GM18867 (cell line): Measurements from ENCODE around the gene TENM4.

Experiments used
- ATAC-seq: cut with Tn5 transposase; IDR thresholded peaks from one replicate; pipeline ENCODE4 v1.9.1; 2021; ENCODE audit warnings: mild to moderate bottlenecking, moderate library complexity; ENCODE audit not compliant: unreplicated experiment

TENM4 gene

DNA sequence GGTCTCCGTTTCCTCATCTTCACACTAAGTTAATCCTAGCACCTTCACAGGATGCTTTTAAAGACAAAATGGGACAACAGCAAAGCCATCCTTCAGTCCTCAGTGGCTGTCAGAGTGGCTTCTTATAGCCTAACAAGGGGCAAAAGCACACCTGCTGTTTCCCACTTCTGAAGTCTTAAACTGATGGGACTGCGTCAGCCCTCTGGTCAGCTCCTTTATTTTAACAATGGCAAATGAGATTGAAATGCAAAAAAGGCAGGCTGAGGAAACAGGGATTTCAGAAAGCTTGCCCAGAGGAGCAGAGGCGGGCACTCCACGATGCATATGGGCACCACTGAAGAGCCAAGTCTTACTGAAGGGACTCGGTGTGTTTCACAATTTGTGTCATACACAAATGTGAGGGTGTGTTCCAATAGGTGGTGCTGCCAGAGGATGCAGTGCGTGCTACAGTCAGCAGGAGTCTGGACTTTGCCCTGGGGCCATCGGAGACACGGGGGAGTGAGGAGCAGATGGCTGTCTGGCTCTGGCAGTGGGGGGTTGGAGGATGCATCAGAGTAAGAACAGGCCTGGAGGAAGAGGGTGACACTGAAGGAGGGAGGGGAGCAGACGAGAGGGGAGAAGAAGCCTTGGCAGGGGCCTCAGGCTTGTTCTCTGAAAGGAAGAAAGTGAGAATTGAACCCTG lies 47.3 kb downstream of the TENM4 start:
- ATAC-seq = no peak

DNA sequence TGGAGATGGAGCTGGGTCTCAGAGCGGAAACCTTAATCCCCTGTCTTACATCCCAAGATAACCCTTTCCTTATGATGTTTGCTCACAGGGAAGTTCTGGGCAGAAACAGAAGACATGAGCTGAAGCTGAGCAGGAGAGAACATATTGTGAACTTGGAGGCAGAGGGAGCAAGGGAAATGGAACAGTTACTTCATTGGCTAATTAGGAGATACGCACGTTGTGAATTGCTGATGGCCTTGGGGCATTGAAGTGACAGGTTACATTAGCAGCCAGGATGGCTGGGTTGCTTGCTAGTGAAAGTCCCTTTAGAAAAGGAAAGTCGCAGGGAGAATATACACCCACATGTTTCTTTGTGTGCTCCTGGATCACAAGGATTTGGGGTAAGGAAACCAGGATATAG lies 48.7 kb downstream of the TENM4 start:
- ATAC-seq = no peak

DNA sequence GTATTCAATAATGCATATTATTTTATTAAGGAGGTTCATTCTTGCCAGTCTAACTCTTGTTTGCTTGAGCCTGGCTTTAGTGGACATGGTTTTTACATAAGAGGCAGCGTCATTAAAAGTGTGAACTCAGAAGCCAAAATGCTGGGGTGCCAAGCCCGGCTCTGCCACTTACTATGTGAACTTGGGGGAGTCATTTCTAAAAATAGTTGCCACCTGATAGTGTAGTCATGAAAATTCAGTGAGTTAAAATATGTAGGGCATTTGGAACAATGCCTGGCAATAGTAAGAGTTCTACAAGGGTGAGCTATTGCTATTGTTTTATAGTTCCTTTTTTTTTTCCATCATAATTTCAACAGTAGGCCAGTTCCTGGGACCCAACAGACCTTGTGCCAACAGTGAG lies 49.9 kb downstream of the TENM4 start:
- ATAC-seq = no peak

DNA sequence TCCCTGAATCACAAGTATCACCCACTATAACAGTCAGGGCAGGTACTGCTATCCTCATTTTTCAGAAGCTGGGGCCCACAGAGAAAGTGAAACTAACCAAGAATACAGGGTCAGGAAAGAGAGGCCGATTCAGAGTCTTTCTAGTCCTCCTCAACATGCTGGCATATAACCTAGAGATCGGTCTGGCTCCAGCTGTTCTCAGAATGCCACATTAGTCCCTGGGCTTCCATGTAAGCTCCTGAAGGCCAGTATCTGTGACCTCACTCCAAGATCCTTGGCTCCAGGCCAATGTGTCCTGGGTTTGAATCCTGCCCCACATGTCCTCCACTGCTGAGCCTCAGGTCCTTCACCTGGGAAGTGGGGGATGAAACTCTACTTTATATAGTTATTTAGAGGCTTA lies 50.4 kb downstream of the TENM4 start:
- no peak for ATAC-seq

DNA sequence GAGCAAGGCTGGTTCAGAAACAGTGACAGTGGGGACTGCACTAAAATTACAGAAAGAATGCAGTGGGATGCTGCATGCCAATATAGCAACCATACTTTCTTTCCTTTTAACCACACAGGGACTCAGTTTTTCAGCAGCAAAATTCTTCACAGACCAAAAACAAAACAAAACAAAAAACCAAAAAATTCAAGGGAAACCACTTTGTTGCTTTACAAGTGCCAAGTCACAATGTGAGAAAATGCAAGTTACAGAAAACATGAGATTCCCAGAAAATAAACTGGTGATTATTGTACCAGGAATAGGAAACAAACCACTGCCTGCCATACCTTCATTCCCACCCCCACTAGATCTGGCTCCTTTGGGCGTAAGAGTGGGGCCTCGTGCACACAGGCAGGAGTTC lies 52.6 kb downstream of the TENM4 start:
- ATAC-seq = no peak

DNA sequence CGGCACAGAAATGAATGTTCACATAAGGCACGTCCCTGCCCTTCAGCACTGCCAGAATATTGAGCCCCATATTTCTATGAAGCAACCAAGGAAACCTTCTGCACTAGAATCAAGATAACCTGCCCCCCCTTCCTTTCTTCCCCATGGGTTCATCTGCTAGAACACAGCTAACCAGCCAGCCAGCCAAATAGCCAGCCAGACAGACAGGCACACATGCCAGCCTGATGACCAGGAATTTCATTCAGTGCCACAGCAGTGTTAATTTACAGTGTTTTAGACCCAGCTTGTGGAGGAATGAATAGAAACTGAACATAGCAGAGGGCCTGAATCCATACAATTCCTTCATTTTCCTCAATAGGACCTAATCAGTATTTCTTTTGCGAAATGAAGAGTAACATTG lies 57.0 kb downstream of the TENM4 start:
- no peak for ATAC-seq

DNA sequence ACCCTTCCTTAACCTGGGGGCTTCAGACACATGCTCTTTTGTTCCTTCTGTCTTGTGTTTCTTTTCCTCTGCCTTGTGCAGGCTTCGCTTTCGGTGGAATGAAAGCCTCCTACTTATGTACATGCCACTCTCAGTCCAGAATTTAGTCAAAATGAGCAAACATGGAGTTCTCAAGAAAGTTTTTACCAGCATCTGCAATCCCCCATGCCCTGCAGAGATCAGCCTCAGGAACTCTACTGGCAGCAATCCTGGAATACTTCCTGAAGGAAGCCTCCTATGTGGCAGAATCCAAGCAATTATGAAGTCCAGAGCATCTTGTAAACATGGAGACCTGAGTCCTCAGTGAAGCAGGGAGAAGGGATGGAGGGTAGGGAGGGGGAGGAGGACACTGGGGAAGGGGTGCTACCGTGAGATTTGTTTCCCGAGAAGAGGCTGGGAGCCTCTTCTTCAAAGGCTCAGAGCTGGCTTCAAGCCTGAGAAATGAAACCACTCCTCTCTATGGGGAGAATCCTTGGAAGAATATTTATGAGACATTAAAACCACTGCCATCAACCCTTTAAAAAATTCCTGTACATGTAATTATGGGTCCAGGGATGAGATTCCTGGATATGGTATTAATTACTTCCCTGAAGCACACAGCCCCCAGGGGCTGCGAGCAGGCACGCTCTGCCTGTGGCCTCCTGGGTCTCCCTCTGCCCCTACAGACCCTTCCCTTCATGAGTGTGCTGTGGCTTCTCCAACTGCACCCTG lies 58.4 kb downstream of the TENM4 start:
- ATAC-seq = no peak

DNA sequence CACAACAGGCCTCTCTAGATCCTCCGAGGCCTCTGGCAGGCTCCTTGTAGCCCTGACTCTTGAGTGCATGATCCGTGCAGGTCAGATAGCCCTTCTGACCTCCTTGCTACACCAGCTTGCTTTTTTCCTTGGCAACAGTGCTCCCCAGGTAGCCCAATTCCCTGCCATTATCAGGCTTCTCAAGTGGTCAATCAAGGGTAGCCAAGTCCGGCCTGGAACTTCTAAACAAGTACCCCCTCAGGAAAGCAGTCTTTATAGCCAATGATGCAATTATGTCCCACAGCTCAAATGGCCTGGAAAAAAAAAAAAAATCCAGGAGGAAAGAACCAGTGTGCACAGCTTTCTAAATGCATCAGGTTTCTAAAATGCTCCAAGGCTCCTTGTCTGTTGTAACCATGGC lies 59.8 kb downstream of the TENM4 start:
- ATAC-seq = no peak

DNA sequence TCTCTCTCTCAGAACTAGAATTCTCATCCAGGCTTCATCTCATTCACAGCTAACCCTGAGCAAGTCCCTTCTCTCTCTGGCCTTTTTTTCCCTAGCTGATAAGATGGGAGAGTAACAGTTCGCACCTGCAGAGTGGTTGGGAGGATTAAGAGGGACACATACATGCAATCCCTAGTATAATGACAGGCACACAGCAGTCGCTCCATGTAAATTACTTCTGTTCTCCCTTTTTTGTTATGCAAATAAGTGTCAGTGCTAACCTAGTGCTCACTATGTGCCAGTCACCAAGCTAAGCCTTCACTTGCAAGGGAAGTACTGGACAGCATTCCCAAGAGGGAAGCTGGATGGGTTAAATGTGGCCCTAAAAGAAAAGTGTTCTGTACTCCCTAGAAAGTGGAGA lies 63.4 kb downstream of the TENM4 start:
- ATAC-seq = no peak

DNA sequence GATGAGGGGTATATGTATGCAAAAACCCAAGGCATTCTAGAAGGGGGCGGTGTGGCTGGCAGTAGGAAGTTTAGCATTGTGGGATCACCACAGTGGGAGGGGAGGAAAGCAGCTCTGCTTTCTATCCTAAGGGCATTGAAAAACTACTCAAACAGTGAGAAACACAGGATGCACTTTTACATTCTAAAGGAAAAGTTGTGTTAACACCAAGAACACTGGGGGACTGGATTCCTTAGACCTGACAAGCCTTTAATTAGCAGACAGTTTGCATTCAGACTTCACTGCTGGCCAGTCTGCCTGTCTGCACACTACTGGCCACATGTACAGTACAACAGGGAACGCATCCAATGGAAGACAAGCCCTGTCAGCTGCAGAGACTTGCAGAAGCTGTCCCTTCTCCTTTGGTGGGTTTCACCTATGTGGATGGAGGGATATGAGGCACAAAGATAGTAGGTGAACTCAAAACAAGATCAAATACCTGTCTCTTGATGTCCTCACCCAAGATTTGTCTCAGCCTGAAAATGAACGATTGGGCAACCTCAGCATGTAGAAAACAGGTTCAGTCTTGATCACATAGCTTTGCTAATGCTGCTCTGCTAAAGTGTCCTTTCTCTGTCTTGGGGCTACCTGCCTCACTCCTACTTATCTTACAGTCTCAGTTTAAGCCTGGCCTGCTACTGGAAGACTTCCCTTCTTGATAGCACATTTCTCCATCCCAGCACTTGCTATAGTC lies 64.8 kb downstream of the TENM4 start:
- ATAC-seq = no peak

DNA sequence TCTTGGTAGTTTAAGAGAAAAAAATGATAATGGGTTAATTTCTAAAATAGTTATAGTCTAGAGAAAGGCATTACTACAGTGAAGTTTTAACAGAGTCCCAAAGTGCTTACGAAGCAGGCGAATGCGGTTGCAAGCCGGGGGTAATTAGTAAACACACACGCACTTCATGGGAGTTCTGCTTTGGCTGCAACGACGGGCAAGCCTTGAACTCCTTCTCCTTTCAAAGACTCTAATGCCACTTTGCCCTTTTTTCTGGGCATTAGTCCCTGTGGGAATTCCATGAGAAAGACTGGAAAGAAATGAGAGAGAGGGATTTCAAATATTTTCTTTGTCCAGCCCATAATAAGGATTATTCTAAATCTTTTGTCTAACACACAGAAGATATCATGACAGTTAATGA lies 66.1 kb downstream of the TENM4 start:
- no peak for ATAC-seq

DNA sequence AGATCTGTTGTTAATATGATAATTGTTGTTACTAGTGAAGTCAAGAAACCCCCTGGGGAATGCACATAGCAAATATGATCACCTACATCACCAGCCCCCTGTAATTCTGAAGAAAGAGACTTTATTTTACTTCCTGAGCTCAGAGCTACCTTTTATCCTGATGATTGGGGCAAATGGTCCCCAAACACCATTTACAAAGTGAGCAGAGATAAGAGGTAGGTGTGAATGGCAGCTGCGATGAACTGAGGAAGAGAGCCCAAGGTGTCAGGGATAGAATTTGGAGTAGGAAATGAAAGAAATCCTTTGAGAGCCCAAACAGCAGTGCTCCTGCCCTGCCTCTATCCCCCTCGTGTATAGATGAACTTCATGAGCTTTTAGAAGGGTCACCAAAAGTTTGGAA lies 69.1 kb downstream of the TENM4 start:
- no peak for ATAC-seq

DNA sequence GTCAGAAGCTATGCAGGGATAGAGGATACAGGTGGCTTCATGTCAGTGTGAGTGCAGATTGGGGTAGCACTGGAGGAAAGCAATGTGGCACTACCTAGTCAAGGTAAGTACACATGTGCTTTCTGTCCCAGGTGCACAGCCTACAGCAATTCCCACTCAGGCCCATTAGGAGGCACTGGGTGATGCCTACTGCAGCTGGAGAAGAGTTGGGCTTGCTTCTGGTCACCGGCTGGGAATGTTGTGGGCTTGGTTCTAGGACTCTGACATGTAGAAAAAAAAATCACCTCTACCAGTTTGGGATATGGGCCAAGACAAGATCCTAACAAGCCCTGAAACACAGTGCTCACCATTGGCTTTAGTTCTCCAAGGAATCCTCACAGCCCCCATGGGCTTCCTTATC lies 69.7 kb downstream of the TENM4 start:
- ATAC-seq = no peak

DNA sequence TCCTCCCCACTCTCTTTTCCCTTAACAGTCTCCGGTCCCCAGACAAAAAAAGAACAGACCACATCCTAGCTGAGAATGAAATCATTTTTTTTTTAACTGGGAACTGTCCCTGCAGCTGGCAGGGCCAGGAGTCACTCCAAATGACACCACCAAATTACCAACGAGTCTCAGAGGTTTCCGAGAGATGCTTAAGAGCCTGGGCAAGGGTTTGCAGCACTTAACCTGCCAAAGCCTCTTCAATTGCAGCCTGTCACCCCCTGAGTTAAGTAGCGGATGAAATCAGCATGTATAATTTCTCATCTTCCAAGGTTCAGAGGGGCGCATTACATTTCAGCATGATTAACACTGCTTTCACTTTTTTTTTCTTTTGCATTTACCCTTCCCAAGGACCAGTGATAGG lies 71.8 kb downstream of the TENM4 start:
- no peak for ATAC-seq

DNA sequence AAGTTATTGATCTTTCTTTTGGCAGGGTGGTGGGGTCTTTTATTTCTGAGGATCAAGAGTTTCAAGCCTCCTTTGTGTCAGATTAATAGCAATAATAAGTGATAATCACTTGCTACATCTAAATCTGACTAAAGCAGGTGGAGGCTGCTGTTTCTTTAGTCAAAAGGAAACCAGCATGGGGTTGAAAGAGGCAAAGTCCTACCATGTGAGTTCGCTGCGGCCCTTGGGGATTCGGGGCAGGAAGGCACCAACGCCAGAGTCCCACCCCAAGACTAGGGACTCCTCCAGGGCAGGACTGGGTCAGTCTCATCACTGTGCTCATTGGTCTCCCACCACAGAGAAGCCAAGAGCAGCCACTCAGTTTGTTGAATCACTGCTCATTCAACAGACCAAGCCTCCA lies 73.0 kb downstream of the TENM4 start:
- no peak for ATAC-seq

DNA sequence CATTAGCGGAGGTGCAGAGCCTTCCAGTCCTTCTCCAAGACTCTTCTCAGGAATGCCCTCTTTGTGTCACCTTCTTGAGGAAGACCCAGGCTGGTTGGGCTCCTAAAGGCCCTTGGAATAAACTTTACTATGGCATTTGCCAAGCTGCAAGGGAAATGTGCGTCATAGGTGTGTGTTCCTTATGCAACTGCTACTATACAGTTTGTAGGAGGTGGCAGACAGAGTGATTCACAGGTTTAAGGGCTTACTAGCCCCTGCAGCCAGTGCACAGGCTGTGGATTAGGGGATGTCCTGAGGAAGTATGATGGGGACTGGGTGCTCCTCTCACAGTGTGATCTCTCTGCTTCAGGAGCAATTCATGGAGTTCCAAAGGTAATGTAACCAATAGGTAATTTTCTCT lies 74.6 kb downstream of the TENM4 start:
- no peak for ATAC-seq

DNA sequence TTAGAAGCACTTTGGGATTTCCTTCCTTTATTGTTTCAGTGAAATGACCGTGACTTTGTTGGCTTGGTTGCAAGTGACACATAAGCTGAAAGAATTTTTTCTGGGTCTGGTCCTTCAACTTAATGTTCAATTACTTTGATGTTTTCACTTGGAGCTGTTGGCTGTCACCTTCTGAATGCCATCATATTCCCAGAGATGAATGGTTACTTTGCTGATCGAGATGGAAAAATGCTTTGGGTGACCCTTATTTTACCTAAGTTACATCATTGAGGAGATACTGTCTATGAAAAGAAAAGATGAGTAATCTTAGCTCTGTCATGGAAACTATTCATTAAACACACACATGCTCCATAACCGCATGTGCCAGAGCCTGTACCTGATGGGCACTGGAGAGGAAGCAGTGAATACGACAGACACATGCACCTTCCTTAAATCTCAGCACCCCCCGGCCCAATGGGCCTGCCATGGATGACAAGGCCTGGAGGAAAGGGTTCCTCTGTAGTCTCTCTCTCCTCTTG lies 76.9 kb downstream of the TENM4 start:
- ATAC-seq = no peak

DNA sequence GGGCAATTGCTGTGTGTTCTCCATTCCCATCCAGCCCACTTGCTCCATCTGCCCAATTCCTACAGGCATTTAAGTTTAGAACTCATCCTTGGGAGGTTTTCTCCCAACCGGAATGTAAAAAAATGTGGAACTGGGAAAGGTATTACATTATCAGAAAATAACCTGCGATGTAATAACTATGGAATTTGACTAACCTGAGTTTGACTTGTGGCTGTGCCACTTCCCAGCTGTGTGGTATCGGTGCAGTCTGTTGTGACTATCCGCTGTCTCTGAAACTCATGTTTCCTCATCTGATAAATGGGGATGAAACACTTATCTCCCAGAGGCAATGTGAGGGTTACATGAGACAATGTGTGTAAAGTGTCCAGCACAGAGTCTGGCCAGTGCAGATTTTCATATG lies 77.6 kb downstream of the TENM4 start:
- no peak for ATAC-seq

DNA sequence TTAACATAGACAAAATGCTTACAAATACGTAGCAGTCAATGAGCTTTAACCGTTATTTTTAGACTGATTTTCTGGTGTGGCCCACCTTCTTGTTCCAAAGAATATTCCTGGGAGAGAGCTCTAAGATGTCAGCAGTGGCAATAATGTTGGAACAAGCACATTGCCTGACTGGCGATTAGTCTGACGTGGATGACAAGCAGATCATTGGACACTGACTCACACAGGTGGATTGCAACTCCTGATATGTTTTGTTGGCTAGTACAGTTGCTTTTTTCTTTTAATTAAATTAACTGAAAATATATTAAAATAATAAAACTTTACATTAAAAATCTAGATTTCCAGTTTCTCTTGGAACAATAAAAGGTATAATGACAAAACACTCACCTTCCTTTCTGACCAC lies 78.0 kb downstream of the TENM4 start:
- no peak for ATAC-seq

DNA sequence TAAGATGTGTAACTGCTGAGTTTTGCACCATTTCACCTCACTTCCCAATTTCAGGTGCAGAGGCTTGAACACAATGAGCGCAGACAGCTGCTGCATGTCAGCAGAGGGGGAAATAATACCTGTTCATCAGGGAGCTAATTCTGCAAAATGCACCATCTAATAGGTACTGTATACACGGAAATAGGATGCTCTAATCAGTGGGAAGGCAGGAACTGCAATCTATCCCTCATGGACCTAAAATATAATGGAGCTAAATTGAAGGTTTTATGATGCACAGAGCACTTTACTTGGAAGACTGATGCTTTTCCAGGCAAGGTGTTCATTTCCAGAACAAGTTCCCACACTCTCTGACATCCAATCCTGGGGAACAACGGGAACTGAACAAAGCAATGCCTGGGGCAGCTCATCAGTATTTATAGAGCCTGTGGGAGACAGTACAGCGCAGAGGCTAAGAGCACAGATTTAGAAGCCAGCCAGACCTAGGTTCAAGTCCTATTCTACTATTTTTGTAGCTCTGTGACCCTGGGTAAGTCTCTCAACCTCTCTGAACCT lies 78.5 kb downstream of the TENM4 start:
- ATAC-seq = no peak

DNA sequence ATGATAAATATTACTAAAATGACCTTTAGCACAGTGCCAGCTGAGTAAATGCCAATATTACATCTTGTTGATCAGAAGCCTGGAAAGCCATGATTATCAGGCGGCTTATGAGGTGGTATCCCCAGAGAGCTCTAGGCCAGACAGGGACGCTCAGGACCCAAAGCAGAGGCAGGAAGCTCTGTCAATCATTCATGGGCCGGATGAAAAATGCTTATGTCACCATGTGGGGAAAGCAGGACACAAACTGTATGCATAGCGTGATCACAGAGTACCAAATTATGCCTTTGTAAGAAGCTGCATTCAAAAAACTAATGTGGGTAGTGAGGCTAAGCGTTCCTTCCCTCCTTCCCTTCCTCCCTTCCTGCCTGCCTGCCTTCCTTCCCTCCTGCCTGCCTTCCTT lies 82.6 kb downstream of the TENM4 start:
- no peak for ATAC-seq

DNA sequence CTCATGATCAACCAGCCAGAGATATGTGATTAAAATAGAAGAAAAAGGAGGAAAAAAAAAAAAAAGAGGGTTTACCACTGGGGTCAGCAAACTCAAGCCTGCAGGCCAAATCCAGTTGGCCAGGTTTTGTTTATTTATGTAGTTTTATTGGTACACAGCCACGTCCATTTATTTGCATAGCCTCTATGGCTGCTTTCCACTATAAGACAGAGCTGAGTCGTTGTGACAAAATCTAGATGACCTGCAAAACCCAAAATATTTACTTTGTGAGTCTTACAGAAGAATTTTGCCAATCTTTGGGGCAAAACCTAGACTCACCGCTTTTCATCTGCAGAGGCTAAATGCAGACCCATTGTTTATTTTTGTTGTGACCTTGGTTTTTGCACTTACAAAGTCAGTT lies 87.1 kb downstream of the TENM4 start:
- no peak for ATAC-seq
